Aorta (tissue), 5 donors: ENCODE results near the gene SNAPIN. TPM values are rescaled to one million over a fixed set of nuclear protein-coding genes. Genes with fewer than 3 reads are reported as not detected.
A peak's percentile ranks its signal among the peaks of the same experiment; 100 is the strongest.

Experiments used
- ATAC-seq: fragments of 200-7000 bp; cut with Tn5 transposase; one replicate; pipeline ENCODE4 v1.9.1; 2022; ENCODE audit warnings: moderate library complexity; ENCODE audit not compliant: low FRiP score
- DNase-seq, 2 donors: peaks; one replicate each; pipeline ENCODE4 v3.0.0-alpha.2; 2020
- H3K27ac ChIP-seq, 2 donors: one replicate each; pipeline ENCODE4 v1.5.1; 2013; ENCODE audit warnings: low read length in 2 of 2, mild to moderate bottlenecking in 2 of 2, moderate library complexity in 2 of 2, control low read depth in 1 of 2, inconsistent platforms in 1 of 2, low read depth in 1 of 2
- H3K27me3 ChIP-seq, 2 donors: one replicate each; pipeline ENCODE4 v1.6.1; 2013; ENCODE audit warnings: control low read depth in 1 of 2, low read length in 1 of 2, mild to moderate bottlenecking in 1 of 2, moderate library complexity in 1 of 2; ENCODE audit not compliant: insufficient read depth in 2 of 2, control insufficient read depth in 1 of 2
- H3K36me3 ChIP-seq, 2 donors: one replicate each; pipeline ENCODE4 v1.6.1; 2013; ENCODE audit warnings: control low read depth in 1 of 2, low read length in 1 of 2, mild to moderate bottlenecking in 1 of 2; ENCODE audit not compliant: insufficient read depth in 2 of 2, control insufficient read depth in 1 of 2
- H3K4me1 ChIP-seq, 2 donors: one replicate each; pipeline ENCODE4 v1.6.1; 2013; ENCODE audit warnings: low read length in 2 of 2, control low read depth in 1 of 2, mild to moderate bottlenecking in 1 of 2, moderate library complexity in 1 of 2; ENCODE audit not compliant: insufficient read depth in 2 of 2, control insufficient read depth in 1 of 2
- H3K4me3 ChIP-seq, 2 donors: one replicate each; pipeline ENCODE4 v1.5.1; 2013; ENCODE audit warnings: low read length in 2 of 2, control low read depth in 1 of 2, mild to moderate bottlenecking in 1 of 2
- H3K9me3 ChIP-seq: one replicate; pipeline ENCODE4 v1.6.1; 2013; ENCODE audit warnings: mild to moderate bottlenecking, low read length; ENCODE audit not compliant: control insufficient read depth
- WGBS, 2 donors: extraction: QIAGEN DNeasy Blood & Tissue Kit; methylation state at CpG; one replicate each; pipeline ENCODE4 v1.1.7; 2013; 5-methylcytosine and 5-hydroxymethylcytosine counted together
- intact Hi-C, 2 donors: fragments of 100-400 bp; cut with DNase I; formaldehyde crosslinking; loops; one replicate each; pipeline versions ENCODE4 v1.14.2 to v1.15.0; 2022
- polyA plus RNA-seq, 2 donors: library from polyadenylated mRNA; stranded (reverse); fragments of 200-250 nt; gene quantifications; one replicate each; pipeline ENCODE4 v1.2.3, GENCODE V29; 2013
- total RNA-seq, 2 donors: library from RNA; stranded (reverse); fragmentation: NEBNext Ultra II Directional; extraction: Animal tissue kit (Norgen Biotek cat#: 25700); gene quantifications; one replicate each; pipeline ENCODE4 v1.2.1, GENCODE V29; 2021
- donor health status: healthy with polysubstance abuse.
- donor health status: Bipolar disorder and iron deficiency.
- donor health status: DM: no; HTN: no; CAD: no.
- donor health status: DM: no; HTN: no; CAD: no.
- donor health status: DM: yes; HTN: yes; CAD: no.

Gene SNAPIN
- total and polyA plus RNA-seq, 4 donors, result 30.4 to 55.6 (median 44.0) TPM

DNA sequence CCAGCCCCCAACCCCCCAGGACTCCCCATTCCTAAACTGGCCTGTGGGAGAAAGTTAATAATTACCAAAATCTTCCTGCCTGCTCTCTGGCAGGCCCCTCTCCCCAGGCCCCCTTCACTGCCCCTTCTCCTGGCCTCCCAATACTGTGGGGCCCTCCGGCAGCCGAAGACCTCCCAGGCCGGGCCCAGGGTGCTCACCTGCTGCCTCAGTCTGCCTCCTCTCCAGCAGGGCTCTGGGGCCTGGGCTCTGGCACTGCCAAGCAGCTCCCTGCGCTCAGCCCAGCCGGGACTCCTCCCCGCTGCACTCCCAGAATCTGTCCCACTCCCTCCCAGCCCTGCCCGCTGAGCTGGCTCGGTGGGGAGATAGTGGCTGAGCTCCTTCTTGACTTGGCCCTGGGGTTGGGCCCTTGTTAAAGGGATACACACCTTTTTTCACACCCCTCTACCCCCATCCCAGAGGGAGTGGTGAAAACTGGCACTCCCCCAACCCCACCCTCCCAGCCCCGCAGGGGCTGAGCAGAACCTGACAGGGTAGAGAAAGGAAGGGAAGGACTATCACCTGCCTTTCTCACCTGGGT, 45.7 kb upstream of the SNAPIN start, which contains the start of gene S100A16:
S100A16 (minus strand) TSS at position 383 of the 577 bp plus-strand sequence. CDS start 4,986 bp downstream, outside the sequence.
- H3K4me3 ChIP-seq, result peak within 1 kb of the TSS; percentile 50 to 77
- no peaks in the 10 kb centered on the region for H3K9me3 ChIP-seq
- ATAC-seq (peak; percentile 83), DNase-seq (peak; percentile 87 to 92)
- WGBS, 2 donors, result 6 to 7% methylated on average over 8 to 9 of the region's 9 CpGs
- no peaks in the 10 kb centered on the region for H3K27me3 ChIP-seq
- intact Hi-C loops, result loop anchor here in 1 of 2 donors (5.0 kb wide), 2 partner anchors 41 to 106 kb away; no protein-coding TSS in a partner anchor
- H3K27ac ChIP-seq, result peak within 1 kb of the TSS; percentile 23 to 81
- H3K36me3 ChIP-seq, result no peaks in the 10 kb centered on the region
- H3K4me1 ChIP-seq, result peaks cover 0 to 1% of the 10 kb centered on the region in 2 donors

DNA sequence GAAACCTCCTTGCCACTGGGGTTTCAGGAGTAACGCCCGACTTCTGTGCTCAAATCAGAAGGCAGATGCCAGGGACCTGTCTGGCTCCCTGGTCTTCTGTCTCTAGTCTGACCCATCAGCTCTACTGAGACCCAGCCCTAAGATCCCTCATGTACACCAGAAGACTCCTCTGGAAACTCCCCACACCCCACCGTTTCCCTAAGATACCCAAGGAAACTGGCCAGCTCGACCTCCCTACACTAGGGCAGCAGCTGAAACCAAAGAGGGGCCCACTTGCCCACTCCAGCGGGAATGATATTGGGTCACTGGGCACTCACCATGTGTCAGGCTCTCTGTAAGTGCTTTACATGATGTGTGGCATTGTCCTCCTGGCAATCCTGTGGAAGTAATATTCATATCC, 45.1 kb upstream of the SNAPIN start:
- intact Hi-C loops, result loop anchor here in 1 of 2 donors (5.0 kb wide), 2 partner anchors 41 to 106 kb away; no protein-coding TSS in a partner anchor
- 77 to 78% methylated on average over 5 of the region's 5 CpGs for WGBS, 2 donors
- Histone ChIP-seq H3K9me3 (no peaks in the 10 kb centered on the region), H3K27me3 (no peaks in the 10 kb centered on the region), H3K4me3 (no peak overlapping the region), H3K27ac (peak overlapping the region in 1 of 2 donors; percentile 8), H3K36me3 (no peaks in the 10 kb centered on the region), H3K4me1 (peaks cover 0 to 1% of the 10 kb centered on the region in 2 donors)
- DNase-seq (peak in 1 of 2 donors; percentile 45), ATAC-seq (no peak)

DNA sequence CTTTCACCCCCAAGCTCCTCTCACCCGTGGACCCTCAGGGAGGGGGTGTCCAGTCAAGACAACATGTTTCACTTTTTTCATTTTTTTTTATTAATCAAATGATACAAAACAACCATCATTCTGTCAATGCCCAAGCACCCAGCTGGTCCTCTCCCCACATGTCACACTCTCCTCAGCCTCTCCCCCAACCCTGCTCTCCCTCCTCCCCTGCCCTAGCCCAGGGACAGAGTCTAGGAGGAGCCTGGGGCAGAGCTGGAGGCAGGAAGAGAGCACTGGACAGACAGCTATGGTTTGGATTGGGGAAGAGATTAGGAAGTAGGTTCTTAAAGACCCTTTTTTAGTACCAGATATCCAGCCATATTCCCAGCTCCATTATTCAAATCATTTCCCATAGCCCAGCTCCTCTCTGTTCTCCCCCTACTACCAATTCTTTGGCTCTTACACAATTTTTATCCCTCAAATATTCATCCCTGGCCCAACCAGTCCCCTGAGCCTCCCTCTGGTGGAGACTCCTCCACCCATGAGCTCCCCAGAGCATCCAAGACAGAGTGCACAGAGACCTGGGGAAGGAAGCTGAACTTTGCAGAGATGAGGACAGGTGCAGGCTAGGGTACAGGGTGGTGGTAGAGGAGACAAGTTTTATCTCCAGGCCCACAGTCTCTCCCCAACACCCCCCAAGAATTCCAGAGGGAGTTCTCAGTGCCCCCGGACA, 44.2 kb upstream of the SNAPIN start:
- Histone ChIP-seq H3K4me3 (no peak overlapping the region), H3K27ac (no peak overlapping the region), H3K9me3 (no peaks in the 10 kb centered on the region), H3K27me3 (no peaks in the 10 kb centered on the region), H3K4me1 (peaks cover 0 to 1% of the 10 kb centered on the region in 2 donors), H3K36me3 (no peaks in the 10 kb centered on the region)
- ATAC-seq (no peak), DNase-seq (peak in 1 of 2 donors; percentile 30)
- intact Hi-C loops, result loop anchor here in 1 of 2 donors (5.0 kb wide), 2 partner anchors 42 to 107 kb away; no protein-coding TSS in a partner anchor
- 80 to 83% methylated on average over 2 of the region's 2 CpGs for WGBS, 2 donors

DNA sequence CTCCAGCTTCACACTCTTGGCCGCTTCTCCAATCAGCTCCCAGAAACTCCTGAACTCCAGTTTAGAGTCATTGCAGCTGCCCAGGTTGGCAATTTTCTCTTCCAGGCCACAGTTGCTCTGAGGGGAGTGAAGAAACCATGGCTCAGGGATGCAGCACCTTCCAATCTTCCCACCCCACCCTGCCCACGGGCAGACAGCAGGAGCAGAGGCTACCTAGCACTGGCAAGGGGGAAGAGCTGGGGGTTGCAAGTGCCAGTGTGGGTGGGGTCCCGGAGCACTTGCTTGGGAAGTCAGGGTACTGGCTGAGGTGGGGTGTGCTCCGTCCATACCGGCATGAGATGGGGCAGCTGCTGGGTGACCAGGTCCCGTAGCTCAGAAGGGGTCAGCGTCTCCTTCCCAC, 43.6 kb upstream of the SNAPIN start:
- no peaks in the 10 kb centered on the region for H3K27me3 ChIP-seq
- H3K27ac ChIP-seq, result no peak overlapping the region
- no peak overlapping the region for H3K4me3 ChIP-seq
- 91 to 95% methylated on average over 7 of the region's 7 CpGs for WGBS, 2 donors
- no peaks in the 10 kb centered on the region for H3K9me3 ChIP-seq
- intact Hi-C loops, result loop anchor here (5.0 kb wide), 2 partner anchors 43 to 108 kb away; no protein-coding TSS in a partner anchor
- ATAC-seq, result no peak
- H3K4me1 ChIP-seq, result peaks cover 0 to 1% of the 10 kb centered on the region in 2 donors
- H3K36me3 ChIP-seq, result no peaks in the 10 kb centered on the region
- peak in 1 of 2 donors; percentile 38 for DNase-seq

DNA sequence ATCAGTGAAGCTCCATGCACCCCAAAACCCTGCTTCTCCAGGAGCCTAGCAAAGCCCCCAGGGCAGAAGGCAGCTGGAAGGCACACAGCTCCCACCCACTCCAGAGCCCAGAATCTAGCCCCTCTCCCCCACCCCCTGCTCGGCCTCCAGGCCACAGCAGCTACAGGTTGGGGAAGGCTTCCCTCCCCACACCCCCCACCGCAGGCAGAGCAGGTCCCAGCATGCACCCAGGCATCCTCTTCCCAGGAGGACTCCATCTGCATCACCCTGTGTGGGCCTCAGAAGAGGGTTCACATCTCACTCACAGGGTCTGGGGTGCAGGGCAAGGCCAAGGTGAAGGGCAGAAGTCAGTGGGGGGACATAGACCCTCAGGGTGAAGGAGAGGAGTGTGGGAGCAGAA, 43.1 kb upstream of the SNAPIN start:
- WGBS, 2 donors, result 96 to 100% methylated on average over 2 of the region's 2 CpGs
- Histone ChIP-seq H3K27me3 (no peaks in the 10 kb centered on the region), H3K36me3 (no peaks in the 10 kb centered on the region), H3K9me3 (no peaks in the 10 kb centered on the region), H3K27ac (no peak overlapping the region), H3K4me1 (peaks cover 0 to 1% of the 10 kb centered on the region in 2 donors), H3K4me3 (no peak overlapping the region)
- DNase-seq, result peak in 1 of 2 donors; percentile 46
- intact Hi-C loops, result loop anchor here in 1 of 2 donors (5.0 kb wide), 1 partner anchor 43 kb away; no protein-coding TSS in a partner anchor
- no peak for ATAC-seq

DNA sequence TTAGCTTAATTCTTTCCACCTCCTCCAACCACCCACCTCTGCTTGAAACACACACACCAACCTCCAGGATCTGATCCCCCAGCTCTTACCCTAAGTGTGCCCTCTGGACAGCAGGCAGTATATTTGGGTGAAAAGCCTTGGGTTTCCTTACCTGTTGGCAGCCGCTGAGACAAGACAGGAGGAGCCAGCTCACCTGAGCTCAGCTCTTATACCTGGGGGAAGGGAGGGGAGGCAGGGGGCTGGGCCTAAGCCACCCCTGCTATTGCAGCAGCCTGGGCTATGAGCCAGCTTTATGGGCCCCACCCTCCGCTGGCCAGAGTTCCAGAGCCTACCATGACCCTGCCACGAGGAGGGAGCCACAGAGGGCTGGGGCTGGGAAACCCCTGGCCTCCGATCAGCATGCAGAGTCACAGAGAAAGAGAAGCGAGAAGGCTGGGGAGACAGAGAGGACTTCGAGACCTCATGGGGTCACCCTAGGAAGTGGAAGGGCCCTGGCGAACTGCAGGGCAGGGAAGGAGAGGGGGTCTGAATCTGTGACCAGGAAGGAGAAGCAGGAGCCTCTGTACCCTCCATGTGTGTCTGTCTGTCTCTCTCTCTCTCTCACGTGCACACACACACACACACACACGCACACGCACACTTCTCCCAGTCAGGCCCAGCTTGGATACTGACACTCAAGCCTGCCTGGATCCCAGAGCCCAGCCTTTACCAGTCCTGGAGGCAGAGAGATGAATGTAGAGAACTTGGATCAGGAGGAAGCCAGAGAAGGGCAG, 42.2 kb upstream of the SNAPIN start, which contains the start of gene S100A14:
S100A14 (minus strand) TSS at position 182 of the 773 bp plus-strand sequence. CDS start 467 bp downstream, outside the sequence.
- no peak within 1 kb of the TSS for H3K4me3 ChIP-seq
- 74 to 75% methylated on average over 8 to 10 of the region's 10 CpGs for WGBS, 2 donors
- DNase-seq (peak in 1 of 2 donors; percentile 75), ATAC-seq (no peak)
- intact Hi-C loops, result loop anchor here in 1 of 2 donors (5.0 kb wide), 1 partner anchor 44 kb away; no protein-coding TSS in a partner anchor
- no peaks in the 10 kb centered on the region for H3K9me3 ChIP-seq
- no peak within 1 kb of the TSS for H3K27ac ChIP-seq
- H3K36me3 ChIP-seq, result no peaks in the 10 kb centered on the region
- H3K27me3 ChIP-seq, result no peaks in the 10 kb centered on the region
- H3K4me1 ChIP-seq, result peaks cover 0 to 1% of the 10 kb centered on the region in 2 donors

- peaks cover 0 to 1% of the 10 kb centered on the region in 2 donors for H3K4me1 ChIP-seq
- whole genome bisulfite sequencing, 2 donors, result 69 to 80% methylated on average over 5 of the region's 5 CpGs
- H3K27me3 ChIP-seq, result no peaks in the 10 kb centered on the region
- ATAC-seq, result no peak
- H3K27ac ChIP-seq, result no peak overlapping the region
- no peaks in the 10 kb centered on the region for H3K9me3 ChIP-seq
- peak in 1 of 2 donors; percentile 61 for DNase-seq
- intact Hi-C loops, result loop anchor here in 1 of 2 donors (5.0 kb wide), 1 partner anchor 45 kb away; no protein-coding TSS in a partner anchor
- no peaks in the 10 kb centered on the region for H3K36me3 ChIP-seq
- no peak overlapping the region for H3K4me3 ChIP-seq
These were observed 41.6 kb upstream of the SNAPIN start for GRCh38 chr1:153616917-153617311.

DNA sequence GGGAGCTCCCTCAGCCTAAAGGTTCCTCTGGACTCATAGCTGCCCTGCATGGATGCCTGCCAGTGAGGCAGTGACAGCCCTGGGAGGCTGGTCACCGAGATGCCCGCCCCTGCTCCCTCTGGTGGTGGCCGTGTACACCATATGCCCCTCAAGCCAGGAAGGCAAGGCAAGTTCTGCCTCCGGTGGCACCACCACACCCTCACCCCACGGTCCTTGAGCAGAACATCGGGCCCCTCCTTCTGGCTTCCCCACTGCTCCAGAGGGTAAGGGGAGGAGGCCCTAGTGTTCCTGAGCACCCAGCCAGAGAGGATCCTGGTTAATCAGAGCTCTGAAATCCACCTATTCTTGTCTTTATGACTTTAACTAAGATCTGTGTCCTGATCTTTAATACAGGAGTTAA, 40.8 kb upstream of the SNAPIN start:
- Histone ChIP-seq H3K36me3 (no peaks in the 10 kb centered on the region), H3K27me3 (no peaks in the 10 kb centered on the region), H3K9me3 (no peaks in the 10 kb centered on the region), H3K27ac (no peak overlapping the region), H3K4me3 (no peak overlapping the region), H3K4me1 (peaks cover 0 to 1% of the 10 kb centered on the region in 2 donors)
- WGBS, 2 donors, result 3 to 43% methylated on average over 6 of the region's 6 CpGs
- DNase-seq (peak; percentile 87 to 93), ATAC-seq (peak; percentile 74)
- intact Hi-C loops, result loop anchor here in 1 of 2 donors (5.0 kb wide), 1 partner anchor 45 kb away; no protein-coding TSS in a partner anchor
